IMR-90 (cell line): ENCODE results near the gene TPPP3. TPM values are rescaled to one million over a fixed set of nuclear protein-coding genes. Genes with fewer than 3 reads are reported as not detected.
A peak's percentile ranks its signal among the peaks of the same experiment; 100 is the strongest.

Experiments
- ATAC-seq: fragments of 200-7000 bp; cut with Tn5 transposase; 2 replicates; pipeline ENCODE4 v1.9.1; 2020; ENCODE audit warnings: low read depth, mild to moderate bottlenecking, moderate library complexity
- BruUV-seq: library from RNA; stranded (reverse); fragments of 400-500 nt; replicated peaks from 2 replicates; lab custom pipeline; 2021; lab: Mats Ljungman, UMichigan
- CTCF ChIA-PET: fragments of 300-600 bp; formaldehyde crosslinking; extraction: SDS; loops from one replicate; lab custom pipeline; 2021; ENCODE audit warnings: antibody characterized with exemption; lab: Yijun Ruan, JAX
- POLR2A ChIA-PET: fragments of 300-600 bp; sonication (Branson Sonifier 250); formaldehyde crosslinking; loops from one replicate; lab custom pipeline; 2022; ENCODE audit warnings: antibody characterized with exemption; ENCODE audit not compliant: unreplicated experiment; lab: Charles Lee
- DNase-seq: peaks from one replicate; pipeline ENCODE4 v3.0.0; 2013
- H2AFZ ChIP-seq: replicated peaks from 2 replicates; pipeline ENCODE3; 2013; ENCODE audit warnings: low read length, mild to moderate bottlenecking; ENCODE audit not compliant: poor library complexity
- H2AK5ac ChIP-seq: 2 replicates; pipeline ENCODE4 v1.6.1; 2013; ENCODE audit warnings: low read depth, low read length, inconsistent platforms
- H2AK9ac ChIP-seq: replicated peaks from 2 replicates; pipeline ENCODE3; 2013; ENCODE audit warnings: mild to moderate bottlenecking, low read depth, low read length, moderate library complexity; ENCODE audit not compliant: poor library complexity
- H2BK120ac ChIP-seq: 2 replicates; pipeline ENCODE4 v1.6.1; 2013; ENCODE audit warnings: low read depth, low read length, inconsistent platforms
- H2BK15ac ChIP-seq: 3 replicates; pipeline ENCODE4 v1.6.1; 2013; ENCODE audit warnings: low read depth, low read length, inconsistent platforms
- H2BK20ac ChIP-seq: 2 replicates; pipeline ENCODE4 v1.6.1; 2013; ENCODE audit warnings: low read depth, mild to moderate bottlenecking, inconsistent platforms, low read length, moderate library complexity
- H2BK5ac ChIP-seq: 2 replicates; pipeline ENCODE4 v1.6.1; 2013; ENCODE audit warnings: mild to moderate bottlenecking, low read depth, low read length, inconsistent platforms; ENCODE audit not compliant: poor library complexity, severe bottlenecking
- H3K14ac ChIP-seq: replicated peaks from 2 replicates; pipeline ENCODE4 v1.6.1; 2013; ENCODE audit warnings: low read depth, low read length, inconsistent platforms
- H3K18ac ChIP-seq: 2 replicates; pipeline ENCODE4 v1.6.1; 2013; ENCODE audit warnings: low read depth, low read length, control low read depth
- H3K23ac ChIP-seq: 2 replicates; pipeline ENCODE4 v1.6.1; 2013; ENCODE audit warnings: low read depth, low read length, inconsistent platforms
- H3K27ac ChIP-seq: 2 replicates; pipeline ENCODE4 v1.5.1; 2013; ENCODE audit warnings: mild to moderate bottlenecking, control low read depth, low read length; ENCODE audit not compliant: insufficient read depth
- H3K27me3 ChIP-seq: 2 replicates; pipeline ENCODE4 v1.6.1; 2013; ENCODE audit warnings: low read length; ENCODE audit not compliant: control insufficient read depth, insufficient read depth
- H3K36me3 ChIP-seq: 2 replicates; pipeline ENCODE4 v1.6.1; 2013; ENCODE audit warnings: low read length, mixed read lengths; ENCODE audit not compliant: control insufficient read depth, insufficient read depth
- H3K4ac ChIP-seq: 2 replicates; pipeline ENCODE4 v1.6.1; 2013; ENCODE audit warnings: low read depth, low read length, inconsistent platforms
- H3K4me1 ChIP-seq: 2 replicates; pipeline ENCODE4 v1.6.1; 2013; ENCODE audit warnings: low read length, mixed read lengths; ENCODE audit not compliant: control insufficient read depth, insufficient read depth
- H3K4me2 ChIP-seq: 2 replicates; pipeline ENCODE4 v1.6.1; 2013; ENCODE audit warnings: low read depth, mild to moderate bottlenecking, control low read depth, low read length, moderate library complexity
- H3K4me3 ChIP-seq: 2 replicates; pipeline ENCODE4 v1.5.1; 2013; ENCODE audit warnings: low read depth, mild to moderate bottlenecking, control low read depth, low read length, moderate library complexity; ENCODE audit not compliant: insufficient read depth
- H3K56ac ChIP-seq: 2 replicates; pipeline ENCODE4 v1.6.1; 2013; ENCODE audit warnings: low read length, inconsistent platforms; ENCODE audit not compliant: insufficient read depth; ENCODE audit errors: extremely low read depth
- H3K79me1 ChIP-seq, 2 experiments: 2 replicates each; pipeline ENCODE4 v1.6.1; 2013; ENCODE audit warnings: low read length in 2 of 2, inconsistent platforms in 1 of 2, low read depth in 1 of 2
- H3K9ac ChIP-seq: 2 replicates; pipeline ENCODE4 v1.6.1; 2013; ENCODE audit warnings: low read depth, low read length, control low read depth
- H3K9me1 ChIP-seq: 2 replicates; pipeline ENCODE4 v1.6.1; 2013; ENCODE audit warnings: low read length, inconsistent platforms; ENCODE audit not compliant: insufficient read depth
- H3K9me3 ChIP-seq: 2 replicates; pipeline ENCODE4 v1.6.1; 2013; ENCODE audit warnings: low read length; ENCODE audit not compliant: control insufficient read depth, insufficient read depth
- H4K20me1 ChIP-seq: 2 replicates; pipeline ENCODE4 v1.6.1; 2013; ENCODE audit warnings: low read length, inconsistent platforms; ENCODE audit not compliant: insufficient read depth
- H4K5ac ChIP-seq: 2 replicates; pipeline ENCODE4 v1.6.1; 2013; ENCODE audit warnings: mild to moderate bottlenecking, low read depth, low read length, control low read depth
- H4K8ac ChIP-seq, 2 experiments: 2 replicates each; pipeline ENCODE4 v1.6.1; 2013; ENCODE audit warnings: low read depth in 2 of 2, low read length in 2 of 2, control low read depth in 1 of 2, inconsistent platforms in 1 of 2
- H4K91ac ChIP-seq: 2 replicates; pipeline ENCODE4 v1.6.1; 2013; ENCODE audit warnings: low read depth, low read length, inconsistent platforms; ENCODE audit not compliant: insufficient read depth
- BHLHE40 ChIP-seq: fragments of 150-350 bp; IDR thresholded peaks from 2 replicates; pipeline ENCODE4 v1.6.1; 2016; ENCODE audit warnings: mild to moderate bottlenecking, low read depth, low read length
- MAFK ChIP-seq: IDR thresholded peaks from 2 replicates; pipeline ENCODE4 v1.6.1; 2012; ENCODE audit warnings: low read depth, low read length, improper control_type of control experiment
- RCOR1 ChIP-seq: IDR thresholded peaks from 2 replicates; pipeline ENCODE4 v1.6.1; 2012; ENCODE audit warnings: mild to moderate bottlenecking, low read length, improper control_type of control experiment; ENCODE audit not compliant: insufficient replicate concordance
- SMC3 ChIP-seq: fragments of 150-350 bp; IDR thresholded peaks from 2 replicates; pipeline ENCODE4 v1.6.1; 2016; ENCODE audit warnings: low read depth, mild to moderate bottlenecking, antibody characterized with exemption, low read length, moderate library complexity
- WGBS, 2 experiments: methylation state at CpG; one replicate each; pipeline versions ENCODE4 v1.1.5 to v1.1.7; 2013; ENCODE audit warnings: missing lambda C conversion rate in 2 of 2; ENCODE audit not compliant: insufficient read length in 1 of 2; ENCODE audit errors: extremely low coverage in 2 of 2; 5-methylcytosine and 5-hydroxymethylcytosine counted together
- dilution Hi-C: fragments of 300-500 bp; cut with HindIII; formaldehyde crosslinking; loops from one replicate; pipeline ENCODE4 v1.14.3; 2018; ENCODE audit warnings: low sequenced_read_pairs; ENCODE audit not compliant: unreplicated experiment
- in situ Hi-C: fragments of 300-500 bp; cut with MboI; formaldehyde crosslinking; loops from 3 replicates; pipeline ENCODE4 v1.14.3; 2019; ENCODE audit warnings: low sequenced_read_pairs, inconsistent platforms, mixed read lengths
- intact Hi-C: fragments of 100-400 bp; cut with micrococcal nuclease; formaldehyde crosslinking; loops from 2 replicates; pipeline ENCODE4 v1.10.0; 2022
- polyA plus RNA-seq, 3 experiments: library from polyadenylated mRNA; depleted of rRNA; stranded (reverse); fragments of >200 nt; gene quantifications; 2 replicates each; pipeline ENCODE4 v1.2.3, GENCODE V29; 2012; ENCODE audit warnings: low replicate concordance in 1 of 3
- total RNA-seq: library from RNA; depleted of rRNA; stranded (reverse); fragments of >200 nt; gene quantifications from 2 replicates; pipeline ENCODE4 v1.2.3, GENCODE V29; 2012
- TF ChIP-seq, protein P1 (sequence below): fragments of 150-350 bp; IDR thresholded peaks from 2 replicates; pipeline ENCODE4 v1.6.1; 2016; ENCODE audit warnings: low read depth, mild to moderate bottlenecking, low read length, moderate library complexity, borderline replicate concordance

Gene TPPP3
- total and polyA plus RNA-seq, 2 of the 4 experiments (the other 2 are of a cell fraction): 0.54 to 2.4 TPM

DNA sequence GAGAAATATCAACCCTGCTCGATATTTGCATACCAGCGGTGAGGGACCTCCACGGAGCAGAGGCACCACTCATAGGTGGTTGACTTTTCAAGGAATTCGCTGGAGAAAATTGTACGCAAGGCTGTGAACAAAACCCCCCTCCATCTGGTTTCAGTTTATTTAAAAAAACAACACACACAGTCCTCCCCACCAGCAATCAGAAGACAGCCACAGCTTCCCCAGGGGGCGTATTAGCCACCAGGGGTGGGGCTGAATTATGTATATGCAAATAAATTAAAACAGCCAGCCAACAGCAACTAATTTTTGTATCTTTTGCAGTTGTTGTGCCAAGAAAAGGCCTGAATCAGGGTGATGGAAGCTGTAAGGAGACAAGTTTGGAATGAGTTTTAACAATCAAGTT, 31.8 kb upstream of the TPPP3 start:
- CTCF ChIA-PET: no interaction called here
- 0 out of 2 replicates have a peak, but pooled peaks have one; percentile 13 for ATAC-seq
- Histone ChIP-seq H2AFZ (no peak overlapping the region), H2BK20ac (no peak overlapping the region), H3K4me3 (no peak overlapping the region), H4K5ac (no peak overlapping the region), H4K20me1 (peaks cover 4% of the 10 kb centered on the region; the same call in 1 of the 2 replicates), H2BK15ac (no peak overlapping the region), H3K79me1 (no peaks in the 10 kb centered on the region), H2BK120ac (no peak overlapping the region), H3K9ac (no peak overlapping the region), H2BK5ac (no peak overlapping the region), H3K9me3 (no peaks in the 10 kb centered on the region), H3K4me2 (no peak overlapping the region), H4K91ac (no peak overlapping the region), H3K14ac (no peak overlapping the region), H3K23ac (no peak overlapping the region), H3K56ac (no peak overlapping the region), H3K36me3 (no peaks in the 10 kb centered on the region), H2AK9ac (no peak overlapping the region), H3K4me1 (no peaks in the 10 kb centered on the region; the same call in 1 of the 2 replicates), H3K27ac (no peak overlapping the region), H3K27me3 (peaks cover 50% of the 10 kb centered on the region), H3K9me1 (peaks cover 3% of the 10 kb centered on the region; the same call in 1 of the 2 replicates), H3K4ac (no peak overlapping the region), H2AK5ac (no peak overlapping the region), H4K8ac (no peak overlapping the region), H3K18ac (no peak overlapping the region)
- DNase-seq: no peak
- in situ Hi-C loops (no loop called here), dilution Hi-C loops (no loop called here), intact Hi-C loops (loop anchor here (5.0 kb wide), 1 partner anchor 163 kb away; no protein-coding TSS in a partner anchor)
- WGBS, 2 experiments: no CpG with 5 or more reads among the region's 6 CpGs
- no TSS peak for BruUV-seq
- POLR2A ChIA-PET: no interaction called here
- TF ChIP-seq, protein P1, sequence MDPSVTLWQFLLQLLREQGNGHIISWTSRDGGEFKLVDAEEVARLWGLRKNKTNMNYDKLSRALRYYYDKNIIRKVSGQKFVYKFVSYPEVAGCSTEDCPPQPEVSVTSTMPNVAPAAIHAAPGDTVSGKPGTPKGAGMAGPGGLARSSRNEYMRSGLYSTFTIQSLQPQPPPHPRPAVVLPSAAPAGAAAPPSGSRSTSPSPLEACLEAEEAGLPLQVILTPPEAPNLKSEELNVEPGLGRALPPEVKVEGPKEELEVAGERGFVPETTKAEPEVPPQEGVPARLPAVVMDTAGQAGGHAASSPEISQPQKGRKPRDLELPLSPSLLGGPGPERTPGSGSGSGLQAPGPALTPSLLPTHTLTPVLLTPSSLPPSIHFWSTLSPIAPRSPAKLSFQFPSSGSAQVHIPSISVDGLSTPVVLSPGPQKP: no peak
- TF ChIP-seq SMC3 (no peak), MAFK (no peak), RCOR1 (no peak), BHLHE40 (no peak)
